ENCODE measurements around the gene TMPRSS9.

DNA sequence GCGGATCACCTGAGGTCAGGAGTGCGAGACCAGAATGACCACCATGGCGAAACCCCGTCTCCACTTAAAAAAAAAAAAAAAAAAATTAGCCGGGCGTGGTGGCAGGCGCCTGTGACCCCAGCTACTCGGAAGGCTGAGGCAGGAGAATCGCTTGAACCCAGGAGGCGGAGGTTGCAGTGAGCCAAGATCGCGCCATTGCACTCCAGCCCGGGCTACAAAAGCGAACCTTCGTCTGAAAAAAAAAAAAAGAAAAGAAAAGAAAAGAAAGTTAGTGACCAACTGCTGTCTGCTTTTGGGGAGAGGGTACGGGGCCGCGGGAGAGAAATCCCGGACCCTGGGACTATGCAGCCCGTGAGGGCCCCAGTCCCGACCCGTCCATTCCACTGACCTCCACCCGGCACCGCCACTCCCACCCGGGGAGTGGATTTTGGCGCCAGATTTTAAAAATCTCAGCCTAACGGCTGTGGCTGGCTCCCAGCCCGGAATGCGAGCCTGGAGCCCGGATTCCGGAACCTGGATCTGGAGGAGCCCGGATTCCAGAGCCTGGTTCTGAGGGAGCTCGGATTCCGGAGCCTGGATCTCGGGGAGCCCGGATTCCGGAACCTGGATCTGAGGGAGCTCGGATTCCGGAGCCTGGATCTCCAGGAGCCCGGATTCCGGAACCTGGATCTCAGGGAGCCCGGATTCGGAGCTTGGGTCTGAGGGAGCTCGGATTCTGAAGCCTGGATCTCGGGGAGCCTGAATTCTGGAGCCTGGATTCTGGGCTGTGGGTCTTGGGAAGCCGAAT is 102.8 kb downstream of the TMPRSS9 start:
- TF ChIP-seq, protein P1, sequence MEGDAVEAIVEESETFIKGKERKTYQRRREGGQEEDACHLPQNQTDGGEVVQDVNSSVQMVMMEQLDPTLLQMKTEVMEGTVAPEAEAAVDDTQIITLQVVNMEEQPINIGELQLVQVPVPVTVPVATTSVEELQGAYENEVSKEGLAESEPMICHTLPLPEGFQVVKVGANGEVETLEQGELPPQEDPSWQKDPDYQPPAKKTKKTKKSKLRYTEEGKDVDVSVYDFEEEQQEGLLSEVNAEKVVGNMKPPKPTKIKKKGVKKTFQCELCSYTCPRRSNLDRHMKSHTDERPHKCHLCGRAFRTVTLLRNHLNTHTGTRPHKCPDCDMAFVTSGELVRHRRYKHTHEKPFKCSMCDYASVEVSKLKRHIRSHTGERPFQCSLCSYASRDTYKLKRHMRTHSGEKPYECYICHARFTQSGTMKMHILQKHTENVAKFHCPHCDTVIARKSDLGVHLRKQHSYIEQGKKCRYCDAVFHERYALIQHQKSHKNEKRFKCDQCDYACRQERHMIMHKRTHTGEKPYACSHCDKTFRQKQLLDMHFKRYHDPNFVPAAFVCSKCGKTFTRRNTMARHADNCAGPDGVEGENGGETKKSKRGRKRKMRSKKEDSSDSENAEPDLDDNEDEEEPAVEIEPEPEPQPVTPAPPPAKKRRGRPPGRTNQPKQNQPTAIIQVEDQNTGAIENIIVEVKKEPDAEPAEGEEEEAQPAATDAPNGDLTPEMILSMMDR (IDR thresholded peaks at IDR 0.05): peak in 2 of 5 experiments; percentile 56 to 58
- TF ChIP-seq POLR2A (IDR thresholded peaks at IDR 0.05): peak in 1 of 2 donors; percentile 85
